Activated CD4-positive, alpha-beta T cell treated with anti-CD3 and anti-CD28 coated beads, Interleukin-2, amount 50 U/mL, for 1 hour (primary cell): ENCODE measurements around the gene MED15.
"Not testable (repeated sequence)": the region's sequence is repeated elsewhere in the genome, so short reads cannot be mapped to it uniquely, and the experiment has no call there.

Experiments
- DNase-seq: peaks from one replicate; pipeline ENCODE4 v3.0.0-alpha.2; 2020

MED15 gene, protein sequence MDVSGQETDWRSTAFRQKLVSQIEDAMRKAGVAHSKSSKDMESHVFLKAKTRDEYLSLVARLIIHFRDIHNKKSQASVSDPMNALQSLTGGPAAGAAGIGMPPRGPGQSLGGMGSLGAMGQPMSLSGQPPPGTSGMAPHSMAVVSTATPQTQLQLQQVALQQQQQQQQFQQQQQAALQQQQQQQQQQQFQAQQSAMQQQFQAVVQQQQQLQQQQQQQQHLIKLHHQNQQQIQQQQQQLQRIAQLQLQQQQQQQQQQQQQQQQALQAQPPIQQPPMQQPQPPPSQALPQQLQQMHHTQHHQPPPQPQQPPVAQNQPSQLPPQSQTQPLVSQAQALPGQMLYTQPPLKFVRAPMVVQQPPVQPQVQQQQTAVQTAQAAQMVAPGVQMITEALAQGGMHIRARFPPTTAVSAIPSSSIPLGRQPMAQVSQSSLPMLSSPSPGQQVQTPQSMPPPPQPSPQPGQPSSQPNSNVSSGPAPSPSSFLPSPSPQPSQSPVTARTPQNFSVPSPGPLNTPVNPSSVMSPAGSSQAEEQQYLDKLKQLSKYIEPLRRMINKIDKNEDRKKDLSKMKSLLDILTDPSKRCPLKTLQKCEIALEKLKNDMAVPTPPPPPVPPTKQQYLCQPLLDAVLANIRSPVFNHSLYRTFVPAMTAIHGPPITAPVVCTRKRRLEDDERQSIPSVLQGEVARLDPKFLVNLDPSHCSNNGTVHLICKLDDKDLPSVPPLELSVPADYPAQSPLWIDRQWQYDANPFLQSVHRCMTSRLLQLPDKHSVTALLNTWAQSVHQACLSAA

DNA sequence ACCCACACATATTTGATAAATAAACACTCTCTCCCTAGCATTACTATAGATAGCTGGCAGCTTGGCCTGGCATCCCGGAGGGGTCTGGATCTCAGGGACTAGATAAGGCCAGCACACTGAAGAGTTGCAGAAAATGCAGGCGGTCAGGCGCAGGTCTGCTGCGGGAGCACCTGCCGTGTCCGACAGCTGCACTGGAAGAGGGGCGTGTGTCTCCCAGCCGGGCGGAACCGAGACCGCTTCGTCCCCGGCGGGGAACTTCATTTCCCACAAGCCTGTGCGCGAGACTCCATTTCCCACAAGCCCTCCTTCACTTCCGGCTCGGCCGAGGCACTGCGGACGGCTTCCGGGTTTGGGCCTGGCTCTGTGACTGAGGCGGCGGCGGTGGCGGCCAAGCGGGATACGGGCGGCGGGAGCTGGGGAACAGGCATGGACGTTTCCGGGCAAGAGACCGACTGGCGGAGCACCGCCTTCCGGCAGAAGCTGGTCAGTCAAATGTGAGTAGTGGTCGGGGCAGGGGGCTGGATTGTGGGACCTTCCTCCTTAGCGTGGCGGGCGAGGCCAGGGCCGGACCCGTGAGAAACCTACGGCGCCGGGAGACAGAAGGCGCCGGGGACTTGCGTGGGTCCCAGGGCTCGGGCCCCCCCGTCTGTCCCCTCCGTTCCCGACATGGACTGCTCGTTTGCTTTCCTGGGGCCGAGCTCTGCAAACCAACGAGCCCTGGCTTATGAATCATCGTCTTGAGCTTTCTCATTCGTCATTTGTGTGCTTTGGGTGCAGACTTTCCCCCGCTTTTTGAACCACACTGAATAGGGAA lies at the start of gene MED15:
TSS of gene MED15 (plus strand) at position 358 of the 814 bp plus-strand sequence. CDS start at position 427, 69 bp downstream.
- peak; percentile 84 for DNase-seq

DNA sequence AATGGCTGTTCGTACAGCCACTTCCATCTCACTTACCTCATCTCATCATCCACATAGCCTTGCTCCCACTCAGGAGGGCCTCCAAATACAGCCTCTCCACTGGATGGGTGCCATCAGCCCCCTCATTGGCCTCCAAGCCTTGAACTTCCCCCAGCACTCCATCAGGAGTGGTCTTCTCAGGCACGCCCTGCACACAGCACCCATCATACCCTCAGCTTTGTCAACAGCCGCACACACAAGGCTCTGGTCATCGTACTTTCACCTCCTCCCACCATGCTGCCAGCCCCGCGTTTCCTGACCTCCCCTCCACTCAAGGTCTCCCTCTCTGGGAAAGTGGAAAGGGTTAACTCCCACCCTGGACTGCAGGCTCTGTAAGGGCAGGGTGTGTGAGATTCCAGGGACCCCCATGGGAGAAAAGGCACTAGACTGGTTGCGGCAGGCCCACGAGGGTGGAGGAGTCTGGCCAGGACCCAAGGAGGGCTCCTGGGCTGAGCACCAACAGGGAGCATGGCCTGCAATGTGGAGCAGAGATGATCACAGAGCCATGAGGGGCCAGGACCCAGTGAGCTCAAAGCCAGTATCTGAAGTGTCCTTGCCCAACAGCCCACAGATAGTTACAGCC lies 48.8 kb upstream of the MED15 start:
- no peak for DNase-seq

DNA sequence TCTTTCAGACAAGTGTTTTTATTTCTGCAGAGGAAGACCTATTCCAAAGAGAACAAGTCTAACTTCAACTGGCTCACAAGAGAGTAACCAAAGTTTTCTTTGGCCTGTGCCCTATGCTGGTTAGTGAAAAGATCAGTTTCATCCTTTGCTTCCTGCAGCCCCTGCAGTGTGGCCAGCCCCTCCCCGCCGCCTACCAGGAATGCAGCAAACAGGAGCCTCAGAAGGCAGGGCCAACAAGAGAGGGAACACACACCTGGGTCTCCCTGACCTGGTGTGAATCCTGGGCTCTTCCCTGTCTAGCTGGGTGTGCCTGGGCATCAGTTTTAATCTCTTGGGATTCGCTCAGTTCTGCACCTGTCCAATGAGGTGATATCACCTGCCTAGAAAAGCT lies 48.3 kb upstream of the MED15 start:
- no peak for DNase-seq

DNA sequence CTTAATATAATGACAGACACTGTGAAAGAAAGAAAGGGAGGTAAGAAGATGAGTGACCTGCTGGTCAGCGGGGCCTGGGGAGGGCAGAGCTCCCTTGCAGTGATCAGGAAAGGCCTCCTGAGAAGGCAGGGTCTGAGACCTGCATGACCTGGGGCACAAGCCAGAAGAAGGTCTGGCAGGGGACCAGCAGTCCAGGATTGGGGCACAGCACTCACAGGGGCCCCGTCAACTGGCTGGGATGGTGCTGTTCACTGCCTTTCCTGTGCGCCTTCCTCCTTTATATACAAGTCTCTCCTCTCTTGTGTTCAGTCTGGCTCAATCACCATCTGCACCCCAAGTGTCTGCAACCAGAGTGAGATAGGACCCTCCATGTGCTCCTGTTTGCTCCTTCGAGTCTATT lies 47.5 kb upstream of the MED15 start:
- no peak for DNase-seq

DNA sequence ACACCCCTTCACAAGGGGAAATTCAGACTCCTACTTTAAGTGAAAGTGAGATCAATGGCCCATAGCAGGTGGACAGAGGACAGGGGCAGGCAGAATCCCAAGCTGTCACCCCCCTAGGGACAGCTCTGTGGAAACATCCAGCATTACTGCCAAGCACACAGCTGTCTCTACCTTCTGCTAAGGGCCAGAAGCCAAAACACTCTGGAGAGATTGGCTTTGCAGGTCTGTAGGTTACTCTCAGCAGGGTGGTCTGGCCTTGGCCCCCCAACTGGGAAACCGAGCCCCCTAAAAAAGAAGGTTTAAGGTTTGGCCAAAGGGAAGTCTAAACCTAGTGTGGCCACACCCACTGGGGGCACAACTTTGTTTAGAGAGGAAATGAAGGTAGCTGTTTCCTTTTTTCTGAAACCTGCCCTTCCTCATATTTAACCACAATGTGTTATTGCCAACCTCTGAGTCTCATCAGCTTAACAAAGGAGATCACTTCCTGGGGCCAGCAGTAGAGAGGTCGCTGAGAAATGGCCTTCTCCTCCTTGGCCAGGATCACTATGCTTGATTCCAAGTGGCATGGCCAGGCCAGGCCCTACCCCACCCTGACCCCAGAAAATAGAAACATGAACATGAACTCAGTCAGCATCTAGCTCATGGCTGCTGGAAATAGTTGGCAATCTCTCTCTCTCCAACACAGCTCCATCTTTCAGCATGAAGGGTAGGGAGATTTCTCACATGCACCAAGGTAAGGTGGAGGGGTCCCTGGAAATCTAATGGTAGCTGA lies 43.9 kb upstream of the MED15 start:
- peak; percentile 22 for DNase-seq

DNA sequence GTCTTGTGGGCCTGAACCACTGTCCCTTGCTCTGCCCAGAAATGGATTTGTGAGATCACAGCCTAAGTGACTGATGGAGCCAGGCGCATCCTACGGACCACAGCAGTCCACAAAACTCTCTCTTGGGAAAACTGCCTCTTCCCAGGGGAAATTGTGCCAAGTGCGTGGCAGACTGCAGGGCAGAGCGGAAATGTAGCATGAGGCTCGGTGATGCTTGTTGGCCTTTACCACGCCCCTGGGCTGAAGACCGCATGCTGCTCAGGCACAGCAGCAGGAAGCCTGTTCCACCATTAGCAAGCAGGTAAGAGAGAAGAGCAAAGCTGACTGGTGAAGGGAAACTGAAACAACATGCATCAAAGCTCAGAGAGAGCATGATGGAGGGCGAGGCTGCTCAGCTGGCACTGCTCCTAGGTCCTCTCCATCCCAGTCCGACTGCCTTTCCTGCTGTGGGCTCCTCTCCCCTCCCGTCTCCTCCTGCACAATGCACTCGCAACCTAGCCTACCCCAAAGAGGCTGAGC lies 43.3 kb upstream of the MED15 start:
- DNase-seq: peak; percentile 49

DNA sequence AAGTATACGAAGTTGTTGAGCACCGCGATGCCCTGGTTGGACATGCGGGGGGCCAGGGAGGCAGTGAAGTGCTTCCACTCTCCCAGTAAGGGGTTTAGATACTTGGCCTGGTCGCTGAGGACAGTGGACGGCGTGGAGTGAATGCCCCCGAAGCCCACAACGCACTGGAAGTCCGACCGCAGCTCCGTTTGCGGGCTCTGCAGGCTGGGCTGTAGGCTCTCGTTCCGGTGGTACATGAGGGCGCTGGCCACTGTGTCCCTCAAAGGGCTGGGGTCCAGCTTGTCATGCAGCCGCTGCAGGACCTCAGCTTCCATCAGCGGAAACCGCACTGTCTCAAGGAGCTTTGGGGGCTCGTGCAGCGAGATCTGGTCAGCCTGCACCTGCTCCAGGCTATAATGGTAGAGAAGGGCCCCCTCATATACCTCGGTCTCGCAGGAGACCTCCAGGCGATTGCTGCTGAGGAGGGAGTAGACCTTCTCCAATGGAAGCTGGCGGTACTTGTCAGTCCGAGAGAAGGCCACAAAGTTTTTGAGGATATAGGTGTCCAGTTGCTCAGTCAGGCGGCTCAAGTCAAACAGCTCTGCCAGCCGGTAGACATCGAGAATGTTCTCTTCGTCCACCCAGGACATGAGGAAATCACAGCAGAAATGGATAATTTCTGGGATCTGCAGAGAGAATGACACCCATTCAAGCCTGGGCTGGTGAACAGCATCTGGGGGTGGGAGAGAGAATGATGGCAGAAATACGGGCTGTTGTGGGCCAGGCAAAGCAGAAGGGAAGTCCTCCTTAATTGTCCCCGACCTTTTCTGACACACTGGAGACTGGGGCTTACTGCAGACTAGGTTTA lies 42.3 kb upstream of the MED15 start:
- DNase-seq: no peak

DNA sequence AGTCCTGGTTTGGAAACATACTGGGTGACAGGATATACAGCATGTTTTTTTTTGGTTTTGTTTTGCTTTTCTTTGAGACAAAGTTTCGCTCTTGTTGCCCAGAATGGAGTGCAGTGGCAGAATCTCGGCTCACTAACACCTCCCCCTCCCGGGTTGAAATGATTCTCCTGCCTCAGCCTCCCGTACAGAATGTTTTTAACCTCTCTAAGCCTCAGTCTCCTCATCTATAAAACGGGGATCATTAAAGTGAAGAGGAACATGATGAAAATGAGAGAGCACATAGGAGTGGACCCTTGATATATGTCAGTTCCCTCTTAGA lies 41.7 kb upstream of the MED15 start:
- no peak for DNase-seq

DNA sequence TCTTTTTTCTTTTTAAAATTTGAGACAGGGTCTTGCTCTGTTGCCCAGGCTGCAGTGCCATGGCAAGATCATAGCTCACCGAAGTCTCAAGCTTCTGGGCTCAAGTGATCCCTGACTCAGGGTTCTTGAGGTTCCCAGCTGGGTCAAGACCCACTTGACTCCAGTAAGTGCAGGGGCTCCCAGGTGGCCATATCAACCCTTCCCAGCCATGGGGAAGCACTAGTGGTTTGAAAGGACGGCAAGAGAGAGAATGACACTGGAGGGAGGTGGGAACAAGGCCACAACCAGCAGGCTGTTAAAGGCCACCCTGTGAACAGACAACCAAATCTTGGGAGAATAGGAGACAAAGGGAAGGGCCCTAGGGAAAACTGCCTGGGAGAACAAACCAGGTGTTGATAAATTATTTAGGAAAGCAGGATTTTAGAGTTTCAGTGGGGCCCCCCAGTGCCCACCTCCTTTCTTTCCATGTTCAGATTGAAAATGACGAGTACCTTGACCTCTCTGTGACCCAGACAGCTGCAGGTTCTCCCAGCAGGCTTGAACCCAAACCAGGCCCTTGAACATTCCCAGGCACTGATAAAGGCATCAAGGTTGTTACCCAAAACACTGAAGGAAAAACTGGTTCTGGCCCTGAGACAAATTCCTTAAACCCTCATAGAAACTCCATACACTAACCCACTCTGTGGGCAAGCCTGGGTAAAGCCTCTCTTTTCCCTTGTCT lies 40.6 kb upstream of the MED15 start:
- no peak for DNase-seq

DNA sequence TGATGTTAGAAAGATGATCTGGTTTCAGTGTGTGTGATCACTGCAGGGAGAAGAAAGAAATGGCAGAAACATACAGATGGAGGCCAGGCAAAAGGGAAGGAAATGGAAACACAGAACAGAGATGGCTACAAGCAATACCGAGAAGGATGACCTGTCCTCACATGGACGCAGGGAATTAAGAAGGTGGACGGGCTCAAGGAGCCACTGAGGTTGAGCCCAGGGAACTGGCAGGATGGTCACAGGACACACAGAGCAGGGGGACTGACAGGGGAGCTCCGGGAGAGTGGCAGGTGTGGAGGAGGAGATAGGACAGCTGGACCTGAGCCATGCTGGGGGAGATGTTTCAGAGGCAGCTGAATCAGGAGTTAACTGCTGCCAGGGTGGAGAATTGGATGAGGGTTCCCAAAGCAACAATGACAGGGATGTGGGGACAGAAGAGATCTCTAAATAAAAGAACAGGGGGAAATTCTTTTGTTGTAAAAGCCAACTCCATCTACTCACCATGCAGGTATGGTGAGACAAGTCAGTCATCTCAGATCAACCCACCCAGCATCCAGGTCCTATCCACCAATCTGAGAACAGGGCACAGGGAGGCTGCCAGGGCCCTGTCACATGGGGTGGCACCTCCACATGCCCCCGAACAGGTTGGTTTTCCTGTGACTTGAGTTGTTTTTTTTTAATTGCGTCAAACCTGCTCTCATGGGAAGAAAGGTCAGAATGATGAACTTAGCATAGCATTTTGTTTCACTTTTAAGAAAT lies 38.1 kb upstream of the MED15 start:
- DNase-seq: no peak

DNA sequence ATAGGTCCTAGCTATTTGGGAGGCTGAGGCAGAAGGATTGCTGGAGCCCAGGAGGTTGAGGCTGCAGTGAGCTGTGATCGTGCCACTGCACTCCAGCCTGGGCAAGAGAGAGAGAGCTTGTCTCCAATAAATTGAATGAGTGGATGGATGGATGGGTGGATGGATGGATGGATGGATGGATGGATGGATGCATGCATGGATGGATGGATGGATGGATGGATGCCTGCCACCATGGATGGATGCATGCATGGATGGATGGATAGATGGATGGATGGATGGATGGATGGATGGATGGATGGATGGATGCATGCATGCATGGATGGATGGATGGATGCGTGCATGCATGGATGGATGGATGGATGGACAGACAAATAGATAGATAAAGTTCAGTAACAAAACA lies 36.9 kb upstream of the MED15 start:
- not testable (repeated sequence) for DNase-seq

DNA sequence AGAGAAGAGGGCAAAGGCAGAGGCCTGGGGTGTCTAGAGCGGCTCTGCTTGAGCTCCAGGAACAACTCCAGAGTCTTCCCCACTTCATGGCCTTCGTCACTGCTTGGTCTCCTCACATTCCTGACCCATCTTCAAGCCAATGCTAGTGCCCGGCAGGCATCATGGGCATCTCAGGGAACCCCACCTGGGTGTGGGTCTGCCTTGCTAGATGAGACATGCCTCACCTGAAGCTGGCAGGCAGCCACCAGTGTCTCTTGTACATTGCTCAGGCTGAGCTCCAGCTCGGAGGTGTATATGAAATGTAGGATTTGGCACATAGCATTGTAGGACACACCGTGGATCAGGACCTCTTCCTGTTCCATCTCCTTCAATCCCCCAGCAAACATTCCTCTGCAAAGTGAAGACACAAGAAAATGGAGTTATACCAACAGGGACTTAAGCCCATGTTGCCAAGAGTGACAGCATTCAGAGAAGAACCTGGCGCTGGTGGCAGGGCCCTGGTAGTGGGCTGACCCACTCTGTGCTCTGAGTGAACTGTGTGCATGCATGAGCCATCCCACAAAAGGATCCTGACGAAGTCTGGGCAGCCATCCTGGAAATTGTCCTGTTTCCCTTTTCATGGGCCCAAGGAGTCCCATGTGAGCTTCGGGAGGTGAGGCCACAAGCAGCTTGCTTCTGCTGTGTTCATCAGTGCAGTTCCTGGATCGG lies 36.1 kb upstream of the MED15 start:
- DNase-seq: no peak

DNA sequence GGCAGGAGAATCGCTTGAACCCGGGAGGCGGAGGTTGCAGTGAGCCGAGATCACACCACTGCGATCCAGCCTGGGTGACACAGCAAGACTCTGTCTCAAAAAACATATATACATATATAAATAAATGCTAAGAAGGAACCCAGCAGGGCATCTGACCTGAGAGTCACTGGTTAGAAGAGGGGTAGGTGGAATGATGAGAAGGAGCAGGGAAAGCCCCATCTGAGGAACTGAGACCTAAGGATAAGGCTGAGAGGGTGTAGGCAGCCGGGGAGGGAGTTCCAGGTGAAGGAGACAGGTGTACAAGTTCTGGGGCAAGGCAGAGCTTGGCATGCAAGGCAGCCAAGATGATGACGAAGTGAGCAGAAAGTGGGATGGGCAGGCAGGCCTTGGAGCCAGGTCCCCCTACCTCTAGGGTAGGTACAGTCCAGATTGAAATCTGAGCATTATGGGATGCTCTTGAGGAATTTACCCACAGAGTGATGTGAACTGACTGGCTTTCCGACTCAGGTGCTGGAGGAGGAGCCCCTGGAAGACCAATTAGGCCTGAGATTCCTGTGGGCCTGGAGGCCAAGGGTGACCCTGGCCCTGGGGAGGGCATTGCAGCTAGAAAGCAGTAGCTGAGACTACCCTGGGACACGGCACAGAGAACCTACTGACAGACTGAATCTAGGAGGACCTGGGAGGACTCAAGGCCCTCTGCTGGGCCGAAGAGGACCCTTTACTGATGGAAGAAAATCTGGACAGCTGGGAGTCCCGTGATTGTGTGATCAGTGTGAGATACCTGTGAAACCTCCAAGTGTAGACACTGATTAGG lies 34.6 kb upstream of the MED15 start:
- DNase-seq: no peak

DNA sequence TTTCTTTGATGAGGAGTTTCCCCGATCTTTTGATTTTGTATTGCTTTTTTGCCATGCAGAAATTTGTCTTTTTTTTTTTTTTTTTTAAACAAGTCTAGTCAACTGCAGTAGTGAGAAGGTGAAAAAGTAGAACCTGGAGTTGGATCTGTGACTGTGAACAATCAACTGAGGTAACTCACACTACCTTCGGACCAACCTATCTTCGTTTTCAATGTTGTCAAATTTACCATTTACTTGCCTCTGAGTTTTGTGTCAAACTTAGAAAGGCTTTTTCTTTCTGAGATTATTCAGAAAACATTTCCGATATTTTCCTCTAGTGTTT lies 32.3 kb upstream of the MED15 start:
- no peak for DNase-seq

DNA sequence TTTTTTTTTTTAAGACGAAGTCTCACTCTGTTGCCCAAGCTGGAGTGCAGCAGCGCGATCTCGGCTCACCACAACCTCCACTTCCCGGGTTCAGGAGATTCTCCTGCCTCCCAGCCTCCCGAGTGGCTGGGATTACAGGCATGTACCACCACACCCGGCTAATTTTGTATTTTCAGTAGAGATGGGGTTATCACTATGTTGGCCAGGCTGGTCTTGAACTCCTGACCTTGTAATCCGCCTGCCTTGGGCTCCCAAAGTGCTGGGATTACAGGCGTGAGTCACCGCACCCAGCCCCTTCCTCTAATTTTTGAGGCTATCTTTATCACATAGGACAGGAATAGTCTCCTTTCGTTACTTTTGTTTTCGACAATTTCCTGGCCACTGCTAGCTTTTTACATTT lies 31.8 kb upstream of the MED15 start:
- not testable (repeated sequence) for DNase-seq

DNA sequence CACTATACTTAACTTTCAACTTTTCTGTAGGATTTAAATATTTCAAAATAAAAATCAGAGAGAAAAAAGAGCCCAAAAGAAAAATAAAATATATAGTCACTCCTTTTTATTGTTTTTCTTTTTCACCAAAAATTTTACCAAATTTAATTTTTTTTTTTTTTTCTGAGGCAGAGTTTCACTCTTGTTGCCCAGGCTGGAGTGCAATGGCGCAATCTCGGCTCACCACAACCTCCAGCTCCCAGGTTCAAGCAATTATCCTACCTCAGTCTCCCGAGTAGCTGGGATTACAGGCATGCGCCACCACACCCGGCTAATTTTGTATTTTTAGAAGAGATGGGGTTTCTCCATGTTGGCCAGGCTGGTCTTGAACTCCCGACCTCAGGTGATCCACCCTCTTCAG lies 29.4 kb upstream of the MED15 start:
- DNase-seq: not testable (repeated sequence)

DNA sequence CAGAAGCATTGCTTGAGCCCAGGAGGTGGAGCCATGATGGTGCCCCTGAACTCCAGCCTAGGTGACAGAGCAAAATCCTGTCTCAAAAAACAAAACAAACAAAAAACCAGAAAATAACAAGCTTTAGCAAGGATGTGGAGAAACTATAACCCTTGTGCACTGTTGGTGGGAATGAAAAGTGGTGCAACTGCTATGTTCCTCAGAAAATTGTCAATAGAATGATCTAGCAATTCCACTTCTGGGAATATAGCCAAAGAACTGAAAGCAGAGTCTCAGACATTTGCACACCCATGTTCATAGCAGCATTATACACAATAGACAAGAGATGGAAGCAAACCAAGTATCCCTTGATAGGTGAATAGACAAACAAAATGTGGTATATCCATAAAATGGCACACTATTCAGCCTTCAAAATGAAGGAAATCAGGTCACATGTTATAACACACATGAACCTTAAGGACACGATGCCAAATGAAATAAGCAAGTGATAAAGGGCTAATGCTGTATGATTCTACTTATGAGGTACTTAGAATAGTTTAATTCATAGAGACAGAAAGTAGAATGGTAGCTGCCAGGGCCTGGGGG lies 27.7 kb upstream of the MED15 start:
- DNase-seq: no peak

DNA sequence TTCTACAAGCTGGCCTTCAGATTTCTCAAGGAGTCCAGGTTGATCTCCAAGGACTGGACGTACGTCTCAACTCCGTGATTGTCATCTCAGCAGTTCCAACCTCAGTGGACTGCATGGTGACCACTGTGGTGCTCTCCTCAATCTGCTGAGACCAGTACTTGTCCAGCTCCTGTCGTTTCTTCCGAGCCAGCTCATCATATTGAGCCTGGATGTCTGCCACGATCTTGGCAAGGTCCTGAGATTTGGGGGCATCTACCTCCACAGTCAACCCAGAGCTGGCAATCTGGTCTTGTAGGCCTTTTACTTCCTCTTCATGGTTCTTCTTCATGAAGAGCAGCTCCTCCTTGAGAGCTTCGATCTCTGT lies 24.3 kb upstream of the MED15 start:
- DNase-seq: not testable (repeated sequence)
